HCT116 (cell line): Measurements from ENCODE around the gene CDH4.

Source experiments
- CEBPB ChIP-seq: IDR thresholded peaks from 2 replicates; pipeline ENCODE4 v1.6.1; 2012; ENCODE audit warnings: low read depth
- EZH2 ChIP-seq: fragments of 200-600 bp; sonication (generic); IDR thresholded peaks from 2 replicates; pipeline ENCODE4 v1.6.1; 2017; ENCODE audit warnings: antibody characterized with exemption, mixed run types
- EZH2phosphoT487 ChIP-seq: fragments of 200-600 bp; IDR thresholded peaks from 2 replicates; pipeline ENCODE4 v1.6.1; 2018; ENCODE audit warnings: antibody characterized with exemption, borderline replicate concordance
- POLR2A ChIP-seq: IDR thresholded peaks from 2 replicates; pipeline ENCODE4 v1.7.0; 2011; ENCODE audit warnings: borderline replicate concordance; ENCODE audit not compliant: insufficient read depth, insufficient read length; ENCODE audit errors: extremely low read depth
- POLR2AphosphoS5 ChIP-seq: IDR thresholded peaks from 2 replicates; pipeline ENCODE4 v1.6.1; 2011; ENCODE audit warnings: mild to moderate bottlenecking, low read depth, low read length, moderate library complexity
- RAD21 ChIP-seq: IDR thresholded peaks from 2 replicates; pipeline ENCODE4 v1.6.1; 2012; ENCODE audit warnings: low read depth, mild to moderate bottlenecking
- SP1 ChIP-seq: IDR thresholded peaks from 2 replicates; pipeline ENCODE4 v1.6.1; 2012; ENCODE audit warnings: low read depth
- SRF ChIP-seq: IDR thresholded peaks from 2 replicates; pipeline ENCODE4 v1.6.1; 2012; ENCODE audit warnings: low read depth
- TF ChIP-seq, protein P1 (sequence below), 3 experiments: fragments of 200-600 bp in 1 of 3; sonication (generic) in 1 of 3; IDR thresholded peaks in 2 of 3; conservative IDR thresholded peaks in 1 of 3; 2 replicates each; pipeline ENCODE4 v1.5.1; 2012 to 2017; ENCODE audit warnings: low read depth in 2 of 3, low read length in 2 of 3, antibody characterized with exemption in 1 of 3, borderline replicate concordance in 1 of 3, control low read depth in 1 of 3, mild to moderate bottlenecking in 1 of 3, mixed read lengths in 1 of 3, mixed run types in 1 of 3, moderate library complexity in 1 of 3; ENCODE audit not compliant: insufficient read depth in 1 of 3
- TF ChIP-seq, protein P2 (sequence below): IDR thresholded peaks from 2 replicates; pipeline ENCODE4 v1.6.1; 2012; ENCODE audit warnings: low read depth
- TF ChIP-seq, protein P3 (sequence below): IDR thresholded peaks from 2 replicates; pipeline ENCODE4 v1.6.1; 2011; ENCODE audit warnings: mild to moderate bottlenecking, low read length, moderate library complexity; ENCODE audit not compliant: insufficient replicate concordance; ENCODE audit errors: extremely low read depth

DNA sequence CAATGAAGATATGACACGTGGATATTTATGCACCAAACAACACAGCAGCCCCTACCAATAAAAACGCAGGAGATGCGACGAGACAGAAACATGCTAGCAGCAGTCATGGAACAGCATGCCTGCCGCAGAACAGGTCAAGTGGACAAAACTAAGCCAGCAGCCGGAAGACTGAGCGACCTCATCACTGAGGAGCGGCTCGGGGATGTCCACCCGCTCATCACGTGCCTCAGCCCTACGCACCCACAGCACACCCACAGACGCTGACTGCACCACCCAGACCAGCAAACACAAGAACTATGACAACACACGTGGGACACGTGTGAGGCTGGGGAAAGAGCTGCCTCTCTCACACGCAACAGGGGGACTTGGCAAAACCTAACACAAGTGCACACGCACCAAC is 731.9 kb downstream of the CDH4 start:
- TF ChIP-seq POLR2AphosphoS5: no peak
- TF ChIP-seq, protein P1, sequence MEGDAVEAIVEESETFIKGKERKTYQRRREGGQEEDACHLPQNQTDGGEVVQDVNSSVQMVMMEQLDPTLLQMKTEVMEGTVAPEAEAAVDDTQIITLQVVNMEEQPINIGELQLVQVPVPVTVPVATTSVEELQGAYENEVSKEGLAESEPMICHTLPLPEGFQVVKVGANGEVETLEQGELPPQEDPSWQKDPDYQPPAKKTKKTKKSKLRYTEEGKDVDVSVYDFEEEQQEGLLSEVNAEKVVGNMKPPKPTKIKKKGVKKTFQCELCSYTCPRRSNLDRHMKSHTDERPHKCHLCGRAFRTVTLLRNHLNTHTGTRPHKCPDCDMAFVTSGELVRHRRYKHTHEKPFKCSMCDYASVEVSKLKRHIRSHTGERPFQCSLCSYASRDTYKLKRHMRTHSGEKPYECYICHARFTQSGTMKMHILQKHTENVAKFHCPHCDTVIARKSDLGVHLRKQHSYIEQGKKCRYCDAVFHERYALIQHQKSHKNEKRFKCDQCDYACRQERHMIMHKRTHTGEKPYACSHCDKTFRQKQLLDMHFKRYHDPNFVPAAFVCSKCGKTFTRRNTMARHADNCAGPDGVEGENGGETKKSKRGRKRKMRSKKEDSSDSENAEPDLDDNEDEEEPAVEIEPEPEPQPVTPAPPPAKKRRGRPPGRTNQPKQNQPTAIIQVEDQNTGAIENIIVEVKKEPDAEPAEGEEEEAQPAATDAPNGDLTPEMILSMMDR (IDR thresholded peaks at IDR 0.05 in 2 of 3, conservative IDR thresholded peaks at IDR 0.05 in 1 of 3; ENCODE audit: borderline replicate concordance in 1 of 3, insufficient read depth in 1 of 3, low read depth in 2 of 3, low read length in 2 of 3): no peak
- TF ChIP-seq POLR2A: no peak
- TF ChIP-seq EZH2phosphoT487: no peak
- TF ChIP-seq, protein P2, sequence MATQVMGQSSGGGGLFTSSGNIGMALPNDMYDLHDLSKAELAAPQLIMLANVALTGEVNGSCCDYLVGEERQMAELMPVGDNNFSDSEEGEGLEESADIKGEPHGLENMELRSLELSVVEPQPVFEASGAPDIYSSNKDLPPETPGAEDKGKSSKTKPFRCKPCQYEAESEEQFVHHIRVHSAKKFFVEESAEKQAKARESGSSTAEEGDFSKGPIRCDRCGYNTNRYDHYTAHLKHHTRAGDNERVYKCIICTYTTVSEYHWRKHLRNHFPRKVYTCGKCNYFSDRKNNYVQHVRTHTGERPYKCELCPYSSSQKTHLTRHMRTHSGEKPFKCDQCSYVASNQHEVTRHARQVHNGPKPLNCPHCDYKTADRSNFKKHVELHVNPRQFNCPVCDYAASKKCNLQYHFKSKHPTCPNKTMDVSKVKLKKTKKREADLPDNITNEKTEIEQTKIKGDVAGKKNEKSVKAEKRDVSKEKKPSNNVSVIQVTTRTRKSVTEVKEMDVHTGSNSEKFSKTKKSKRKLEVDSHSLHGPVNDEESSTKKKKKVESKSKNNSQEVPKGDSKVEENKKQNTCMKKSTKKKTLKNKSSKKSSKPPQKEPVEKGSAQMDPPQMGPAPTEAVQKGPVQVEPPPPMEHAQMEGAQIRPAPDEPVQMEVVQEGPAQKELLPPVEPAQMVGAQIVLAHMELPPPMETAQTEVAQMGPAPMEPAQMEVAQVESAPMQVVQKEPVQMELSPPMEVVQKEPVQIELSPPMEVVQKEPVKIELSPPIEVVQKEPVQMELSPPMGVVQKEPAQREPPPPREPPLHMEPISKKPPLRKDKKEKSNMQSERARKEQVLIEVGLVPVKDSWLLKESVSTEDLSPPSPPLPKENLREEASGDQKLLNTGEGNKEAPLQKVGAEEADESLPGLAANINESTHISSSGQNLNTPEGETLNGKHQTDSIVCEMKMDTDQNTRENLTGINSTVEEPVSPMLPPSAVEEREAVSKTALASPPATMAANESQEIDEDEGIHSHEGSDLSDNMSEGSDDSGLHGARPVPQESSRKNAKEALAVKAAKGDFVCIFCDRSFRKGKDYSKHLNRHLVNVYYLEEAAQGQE: no peak
- TF ChIP-seq, protein P3, sequence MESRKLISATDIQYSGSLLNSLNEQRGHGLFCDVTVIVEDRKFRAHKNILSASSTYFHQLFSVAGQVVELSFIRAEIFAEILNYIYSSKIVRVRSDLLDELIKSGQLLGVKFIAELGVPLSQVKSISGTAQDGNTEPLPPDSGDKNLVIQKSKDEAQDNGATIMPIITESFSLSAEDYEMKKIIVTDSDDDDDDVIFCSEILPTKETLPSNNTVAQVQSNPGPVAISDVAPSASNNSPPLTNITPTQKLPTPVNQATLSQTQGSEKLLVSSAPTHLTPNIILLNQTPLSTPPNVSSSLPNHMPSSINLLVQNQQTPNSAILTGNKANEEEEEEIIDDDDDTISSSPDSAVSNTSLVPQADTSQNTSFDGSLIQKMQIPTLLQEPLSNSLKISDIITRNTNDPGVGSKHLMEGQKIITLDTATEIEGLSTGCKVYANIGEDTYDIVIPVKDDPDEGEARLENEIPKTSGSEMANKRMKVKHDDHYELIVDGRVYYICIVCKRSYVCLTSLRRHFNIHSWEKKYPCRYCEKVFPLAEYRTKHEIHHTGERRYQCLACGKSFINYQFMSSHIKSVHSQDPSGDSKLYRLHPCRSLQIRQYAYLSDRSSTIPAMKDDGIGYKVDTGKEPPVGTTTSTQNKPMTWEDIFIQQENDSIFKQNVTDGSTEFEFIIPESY: no peak
- TF ChIP-seq SP1: no peak
- TF ChIP-seq SRF: no peak
- no peak for TF ChIP-seq CEBPB
- no peak for TF ChIP-seq RAD21
- TF ChIP-seq EZH2: no peak
